GM21529 (cell line): ENCODE data around the gene CADM4.

Experiments used
- ATAC-seq: cut with Tn5 transposase; IDR thresholded peaks from one replicate; pipeline ENCODE4 v1.9.1; 2021; ENCODE audit not compliant: unreplicated experiment

The CADM4 gene

DNA sequence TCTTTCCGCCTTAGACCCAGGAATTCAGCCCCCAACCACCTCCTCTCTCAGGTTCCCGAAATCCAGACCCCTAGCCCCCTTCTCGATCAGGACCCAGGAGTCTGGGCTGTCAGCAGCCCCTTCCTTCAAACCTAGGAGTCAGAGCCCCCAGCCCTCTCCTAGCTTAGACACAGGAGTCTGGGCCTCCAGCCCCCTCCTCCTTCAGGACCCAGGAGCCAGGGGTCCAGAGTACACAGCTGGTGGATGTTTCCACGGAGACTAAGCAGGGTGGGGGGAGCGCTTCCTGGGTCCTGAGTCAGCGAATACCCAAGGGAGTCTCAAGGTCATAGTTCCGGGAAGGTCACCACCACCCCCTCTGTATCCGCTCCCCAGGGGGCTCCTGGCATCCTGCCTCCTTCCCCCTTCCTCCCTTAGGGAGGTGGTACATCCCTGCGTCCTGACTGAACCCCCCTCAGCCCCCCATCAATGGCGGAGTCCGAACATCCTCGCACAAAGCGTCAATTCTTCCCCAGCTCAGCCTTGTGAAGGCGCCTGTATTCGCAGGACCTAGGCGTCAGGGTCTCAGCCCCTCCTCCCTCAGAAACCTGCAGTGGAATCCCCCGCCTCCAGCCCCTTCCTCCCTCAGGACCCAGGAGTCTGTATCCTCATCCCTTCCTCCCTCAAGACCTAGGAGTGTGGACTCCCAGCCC, 4.6 kb downstream of the CADM4 start:
- ATAC-seq, result no peak

GRCh38 chr19:43634506-43634871, 5.2 kb downstream of the CADM4 start:
- ATAC-seq, result no peak

- ATAC-seq, result no peak
These were observed 5.6 kb downstream of the CADM4 start for GRCh38 chr19:43634068-43634467.

- no peak for ATAC-seq
These were observed 6.1 kb downstream of the CADM4 start for GRCh38 chr19:43633520-43633919.

DNA sequence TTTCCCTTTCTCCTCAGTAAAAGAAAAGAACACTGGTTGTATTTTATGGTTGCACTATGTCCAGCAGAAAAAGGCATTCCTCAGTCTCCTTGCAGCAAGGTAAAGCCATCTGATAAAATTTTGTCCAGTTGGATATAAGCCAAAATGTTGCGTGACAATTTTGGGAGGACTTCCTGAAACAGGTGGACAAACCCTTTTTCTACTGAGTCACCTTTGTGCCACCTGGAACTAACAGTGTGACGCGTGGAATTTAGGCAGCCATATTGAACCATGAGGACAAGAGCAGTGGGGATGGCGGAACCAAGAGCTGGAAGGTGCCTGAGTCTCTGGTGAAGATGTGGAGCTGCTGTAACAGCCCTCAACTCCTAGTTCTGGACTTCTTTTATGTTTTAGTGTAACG, 8.2 kb downstream of the CADM4 start:
- no peak for ATAC-seq

DNA sequence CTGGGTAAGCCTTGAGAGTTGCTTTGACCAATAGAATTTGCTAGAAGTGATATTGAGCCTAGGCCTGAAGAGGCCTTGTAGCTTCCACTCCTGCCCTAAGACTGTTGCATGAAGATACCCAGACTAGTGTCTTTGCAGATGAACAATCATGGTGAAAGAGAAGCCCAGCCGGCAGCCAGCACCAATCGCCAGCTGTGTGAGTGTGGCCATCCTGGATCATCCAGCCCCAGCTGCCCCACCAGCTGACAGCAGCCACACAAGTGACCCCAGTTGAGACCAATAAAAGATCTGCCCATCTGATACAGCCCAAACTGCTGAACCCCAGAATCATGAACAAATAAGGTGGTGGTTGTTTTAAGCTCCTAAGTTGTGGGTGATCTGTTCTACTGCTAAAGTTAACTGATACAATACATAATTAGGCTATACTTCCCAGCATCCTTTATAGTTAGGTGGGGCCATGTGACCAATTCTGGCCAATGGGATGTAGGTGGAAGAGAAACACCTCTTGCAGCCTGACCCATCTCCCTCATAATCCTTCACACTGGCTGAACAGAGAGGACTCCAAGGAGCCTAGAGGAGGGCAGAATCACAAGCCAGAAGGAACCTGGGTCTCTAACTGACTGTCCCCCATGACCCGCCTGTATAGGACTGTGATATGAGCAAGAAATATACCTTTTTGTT, 10.9 kb downstream of the CADM4 start:
- ATAC-seq, result no peak

- no peak for ATAC-seq
These were observed 12.8 kb downstream of the CADM4 start for GRCh38 chr19:43626838-43627237.

GRCh38 chr19:43625918-43626579, 13.6 kb downstream of the CADM4 start:
- ATAC-seq, result no peak

DNA sequence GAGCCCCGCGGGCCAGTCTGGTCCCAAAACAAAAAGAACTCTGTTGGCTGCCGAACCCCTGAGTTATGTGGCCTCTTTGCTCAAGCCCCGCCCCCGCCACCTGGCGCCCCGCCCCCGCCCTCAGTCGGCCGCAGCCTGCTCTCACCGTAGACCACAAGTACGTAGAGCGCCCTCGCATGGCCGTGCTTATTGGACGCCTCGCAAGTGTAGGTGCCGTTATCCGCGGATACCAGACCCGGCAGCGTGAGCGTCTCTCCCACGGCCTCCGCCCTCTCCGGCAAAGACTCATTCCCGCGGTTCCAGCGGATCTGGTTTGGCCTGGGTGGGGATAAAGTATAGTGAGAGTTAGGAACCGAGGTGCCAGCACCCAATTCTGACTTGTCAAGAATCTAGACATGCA, 14.7 kb downstream of the CADM4 start:
- no peak for ATAC-seq

GRCh38 chr19:43623889-43624670, 15.6 kb downstream of the CADM4 start:
- ATAC-seq, result no peak

- no peak for ATAC-seq
These were observed 16.7 kb downstream of the CADM4 start for GRCh38 chr19:43622956-43623355.

DNA sequence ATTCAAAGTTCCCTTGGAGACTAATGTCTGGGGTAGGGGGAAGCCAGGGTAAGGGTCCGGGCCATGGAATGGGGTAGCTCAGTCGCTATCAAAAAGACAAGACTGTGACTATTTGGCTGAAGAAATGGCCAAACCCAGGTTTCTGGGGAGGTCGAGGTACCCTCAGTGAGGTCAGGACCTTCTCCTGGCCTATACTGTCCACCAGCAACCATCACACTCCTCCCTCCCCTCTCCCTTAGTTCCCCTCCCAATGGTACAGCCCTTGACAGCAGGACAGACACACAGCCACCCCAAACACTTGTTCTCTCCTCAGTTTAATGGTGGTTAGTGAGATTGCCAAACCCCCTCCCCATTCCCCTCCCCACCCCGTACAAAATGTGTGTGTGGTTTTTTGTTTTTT, 17.6 kb downstream of the CADM4 start:
- ATAC-seq, result no peak

DNA sequence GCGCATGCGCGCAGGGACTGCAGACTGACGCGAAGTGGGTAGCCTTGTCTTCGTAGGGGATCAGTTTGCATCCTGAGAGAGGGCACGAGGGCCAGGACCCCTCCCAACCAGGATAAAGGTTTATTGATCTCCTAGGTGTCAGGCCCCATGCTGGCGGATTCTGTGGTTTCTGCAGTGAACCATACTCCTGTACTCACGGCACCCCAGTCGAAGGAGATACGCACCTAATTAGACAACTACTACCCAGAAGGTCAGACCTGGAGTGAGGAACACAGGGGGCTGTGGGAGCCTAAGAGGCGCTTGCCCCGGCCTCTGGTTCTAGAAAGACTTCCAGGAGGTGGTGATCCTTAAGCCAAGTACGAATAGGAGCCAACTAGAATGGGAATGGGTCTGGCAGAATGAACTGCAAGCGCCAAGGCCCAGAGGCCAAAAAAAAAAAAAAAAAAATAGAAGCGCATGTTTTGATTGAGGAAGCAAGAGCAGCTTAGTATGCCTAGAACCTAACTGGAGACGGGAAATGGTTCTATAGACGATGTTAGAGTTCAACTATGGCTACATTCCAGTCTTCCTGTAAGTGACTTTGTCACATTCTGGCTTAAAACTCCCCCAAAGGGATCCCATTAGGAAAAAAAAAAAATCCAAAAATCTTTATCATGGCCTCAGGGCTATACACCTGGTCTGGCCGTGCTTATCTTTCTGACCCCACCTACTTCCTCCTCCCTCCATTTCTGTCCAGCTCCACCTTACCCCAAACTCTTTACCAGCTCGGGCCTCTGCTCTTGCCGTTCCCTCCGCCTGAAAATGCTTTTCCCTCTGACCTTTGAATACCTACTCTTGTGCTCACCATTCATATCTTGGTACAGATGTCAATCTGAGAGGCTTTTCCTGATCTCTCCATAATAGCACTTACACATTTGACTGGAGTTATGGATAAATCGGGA, 19.3 kb downstream of the CADM4 start:
- no peak for ATAC-seq

DNA sequence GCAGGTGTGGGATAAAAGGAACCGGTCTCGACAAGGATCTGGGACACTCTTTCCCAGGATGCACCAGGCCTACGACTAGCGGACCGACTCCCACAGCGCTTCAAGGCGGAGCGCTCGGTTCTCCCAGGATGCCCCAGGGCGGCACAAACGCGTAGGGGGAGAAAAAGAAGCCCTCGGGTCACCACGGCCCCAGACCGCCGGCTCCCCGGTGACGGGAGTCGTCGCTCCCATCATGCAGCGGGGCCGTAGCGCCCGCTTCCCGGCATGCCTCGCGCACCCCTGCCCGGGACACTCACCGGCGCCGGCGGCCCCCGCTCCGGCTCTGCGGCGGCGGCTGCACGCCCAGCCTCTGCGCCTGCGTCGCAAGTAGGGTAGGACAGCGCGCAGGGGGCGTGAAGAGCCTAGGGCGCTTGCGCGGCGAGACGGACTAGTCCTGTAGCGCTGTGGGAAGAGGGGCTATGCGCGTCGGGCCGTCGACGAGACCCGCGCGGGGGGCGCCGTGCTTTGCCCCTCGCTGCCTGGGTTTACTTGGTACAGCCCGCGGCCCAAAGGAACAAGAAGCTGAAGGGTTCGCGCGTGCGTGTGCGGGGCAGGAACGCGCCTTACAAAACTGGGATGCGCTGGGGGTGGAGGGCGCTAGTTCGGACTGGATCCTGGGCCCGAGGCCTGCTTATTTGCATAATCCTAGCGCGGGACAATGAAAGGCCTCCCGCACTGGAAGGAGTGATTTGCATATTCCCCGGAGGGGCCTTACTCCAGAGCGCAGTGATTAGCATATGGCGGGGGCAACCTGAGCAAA, 20.2 kb downstream of the CADM4 start, which contains the start of gene ZNF428:
Gene ZNF428, minus strand, starts transcription at position 368 of the 799 bp plus-strand sequence. CDS start 5,325 bp downstream, outside the sequence.
- ATAC-seq, result peak; percentile 80

DNA sequence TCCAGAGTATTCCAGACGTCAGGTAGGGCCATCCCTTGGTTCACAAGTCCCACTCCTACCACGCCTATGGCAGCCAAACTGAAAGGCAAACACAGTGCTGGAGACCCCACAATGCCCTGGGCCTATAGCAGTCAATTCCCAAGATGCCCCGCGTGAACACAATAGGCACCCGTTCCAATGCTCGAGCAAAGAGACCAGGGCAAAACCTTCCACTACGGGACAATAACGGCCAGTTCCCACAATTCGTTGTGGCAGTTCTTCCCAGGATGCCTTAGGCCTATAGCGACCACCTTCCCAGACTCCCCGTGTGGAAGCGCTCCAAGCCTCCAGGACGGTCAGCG, 20.8 kb downstream of the CADM4 start:
- peak; percentile 29 for ATAC-seq

DNA sequence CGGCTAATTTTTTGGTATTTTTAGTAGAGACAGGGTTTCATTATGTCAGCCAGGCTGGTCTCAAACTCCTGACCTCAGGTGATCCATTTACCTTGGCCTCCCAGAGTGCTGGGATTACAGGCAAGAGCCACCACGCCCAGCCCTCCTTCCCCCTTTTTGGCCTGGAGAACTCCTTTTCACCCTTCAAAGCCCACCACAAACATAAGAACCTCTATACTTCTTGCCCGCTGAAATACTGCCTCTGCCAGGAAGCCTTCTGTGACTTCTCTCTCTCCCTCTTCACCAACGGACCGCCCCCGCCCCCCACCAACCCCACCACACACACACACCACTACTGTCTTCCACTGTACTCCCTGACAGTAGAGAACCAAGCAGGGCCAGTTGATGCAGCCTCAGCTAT, 22.7 kb downstream of the CADM4 start:
- ATAC-seq, result no peak

DNA sequence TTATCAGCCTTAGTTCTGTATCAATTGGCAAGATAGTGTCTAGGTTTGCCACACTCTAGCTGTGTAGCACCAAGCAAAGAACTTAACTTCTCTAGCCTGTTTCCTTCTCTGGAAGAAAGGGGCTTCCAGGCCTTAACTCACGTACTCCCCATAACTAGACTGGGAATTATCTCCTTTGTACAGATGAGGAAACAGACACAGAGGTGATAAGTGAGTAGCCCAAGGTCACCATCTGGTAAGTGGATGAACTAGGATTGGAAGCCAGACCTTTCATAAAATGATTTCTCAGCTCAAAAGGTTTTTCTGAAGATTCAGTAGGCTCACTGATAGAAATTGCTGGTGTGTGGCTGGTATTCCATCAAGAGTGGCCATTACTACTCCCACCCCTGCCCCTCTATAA, 23.3 kb downstream of the CADM4 start:
- ATAC-seq, result no peak

- ATAC-seq, result no peak
These were observed 27.3 kb downstream of the CADM4 start for GRCh38 chr19:43612374-43612773.

DNA sequence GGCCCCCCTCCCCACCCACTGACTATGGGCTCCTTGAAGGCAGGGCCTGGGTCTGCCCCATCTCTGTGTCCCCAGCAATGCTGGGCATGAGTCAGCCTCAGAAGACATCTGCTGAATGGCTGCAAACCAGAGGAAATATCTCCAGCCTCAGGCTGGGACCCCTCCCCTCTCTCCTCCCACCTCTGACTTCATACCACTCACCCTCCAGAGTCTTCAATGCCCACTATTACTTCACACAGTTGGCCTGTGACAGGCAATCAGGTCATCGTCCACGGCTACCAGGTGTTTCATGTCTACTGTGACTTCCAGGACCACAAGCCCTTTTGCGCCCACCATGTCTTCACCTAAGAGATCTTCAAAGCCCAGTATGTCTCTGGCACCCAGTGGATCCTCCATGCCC, 27.9 kb downstream of the CADM4 start, which contains the start of gene SRRM5:
Gene SRRM5, plus strand, starts transcription at position 301 of the 400 bp plus-strand sequence. Its CDS starts 34 bp downstream, at position 335.
- no peak for ATAC-seq
